Keratinocyte (primary cell): ENCODE results near the gene TAC3.

Source experiments
- CTCF ChIP-seq, 3 experiments: IDR thresholded peaks in 1 of 3; conservative IDR thresholded peaks in 1 of 3; optimal IDR thresholded peaks in 1 of 3; 2 replicates in 2 of 3; 3 replicates in 1 of 3; pipeline versions ENCODE3 to v1.5.1; 2011; ENCODE audit warnings: low read length in 3 of 3, mild to moderate bottlenecking in 3 of 3, moderate library complexity in 2 of 3, control low read depth in 1 of 3, inconsistent platforms in 1 of 3; ENCODE audit not compliant: insufficient read depth in 2 of 3; ENCODE audit errors: extremely low read depth in 1 of 3
- EZH2 ChIP-seq: IDR thresholded peaks from one replicate; pipeline ENCODE4 v1.6.1; 2012; ENCODE audit warnings: inconsistent platforms, mild to moderate bottlenecking, low read length, moderate library complexity

GRCh38 chr12:56980941-56981530 lies 35.3 kb downstream of the TAC3 start:
- no peak for TF ChIP-seq CTCF (optimal IDR thresholded peaks at IDR 0.05 in 1 of 3, IDR thresholded peaks at IDR 0.05 in 1 of 3, conservative IDR thresholded peaks at IDR 0.05 in 1 of 3; ENCODE audit: extremely low read depth in 1 of 3, insufficient read depth in 2 of 3, low read length in 3 of 3)
- no peak for TF ChIP-seq EZH2
